ENCODE measurements around the gene WDR64. TPM values are rescaled to one million over a fixed set of nuclear protein-coding genes. Genes with fewer than 3 reads are reported as not detected.

WDR64 gene
- total RNA-seq, 1 donor from 2014 or later = 0.80 TPM

DNA sequence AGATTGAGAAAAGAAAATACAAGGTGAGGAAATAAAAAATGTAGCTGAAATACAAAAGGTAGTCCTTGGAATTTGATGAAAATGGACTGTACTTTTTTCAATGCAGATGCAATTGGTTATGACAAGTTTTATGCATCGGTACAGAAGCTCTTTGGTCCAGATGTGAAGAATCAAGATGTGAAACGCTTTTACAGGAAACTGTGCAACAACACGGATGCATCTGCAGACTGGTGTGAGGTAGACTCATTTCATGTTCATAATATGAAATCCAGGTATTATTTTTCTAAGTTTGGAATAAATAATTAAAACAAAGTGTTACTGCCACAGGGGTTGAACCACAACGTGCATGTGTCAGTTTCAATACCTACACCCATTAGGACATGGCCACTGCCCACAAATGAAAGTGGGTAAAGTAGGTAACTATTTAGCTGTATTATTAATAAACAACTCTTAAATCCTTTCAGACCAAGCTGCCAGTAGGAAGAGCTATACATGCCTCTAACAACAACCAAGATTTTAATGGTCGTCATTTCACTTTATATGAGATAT is 8.4 kb downstream of the WDR64 start:
- TF ChIP-seq, protein P1, sequence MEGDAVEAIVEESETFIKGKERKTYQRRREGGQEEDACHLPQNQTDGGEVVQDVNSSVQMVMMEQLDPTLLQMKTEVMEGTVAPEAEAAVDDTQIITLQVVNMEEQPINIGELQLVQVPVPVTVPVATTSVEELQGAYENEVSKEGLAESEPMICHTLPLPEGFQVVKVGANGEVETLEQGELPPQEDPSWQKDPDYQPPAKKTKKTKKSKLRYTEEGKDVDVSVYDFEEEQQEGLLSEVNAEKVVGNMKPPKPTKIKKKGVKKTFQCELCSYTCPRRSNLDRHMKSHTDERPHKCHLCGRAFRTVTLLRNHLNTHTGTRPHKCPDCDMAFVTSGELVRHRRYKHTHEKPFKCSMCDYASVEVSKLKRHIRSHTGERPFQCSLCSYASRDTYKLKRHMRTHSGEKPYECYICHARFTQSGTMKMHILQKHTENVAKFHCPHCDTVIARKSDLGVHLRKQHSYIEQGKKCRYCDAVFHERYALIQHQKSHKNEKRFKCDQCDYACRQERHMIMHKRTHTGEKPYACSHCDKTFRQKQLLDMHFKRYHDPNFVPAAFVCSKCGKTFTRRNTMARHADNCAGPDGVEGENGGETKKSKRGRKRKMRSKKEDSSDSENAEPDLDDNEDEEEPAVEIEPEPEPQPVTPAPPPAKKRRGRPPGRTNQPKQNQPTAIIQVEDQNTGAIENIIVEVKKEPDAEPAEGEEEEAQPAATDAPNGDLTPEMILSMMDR (IDR thresholded peaks at IDR 0.05; ENCODE audit: unreplicated experiment) = no peak
- no peak for DNase-seq (ENCODE audit: low spot score)
- Mint-ChIP-seq H3K36me3 (ENCODE audit: low read depth, unreplicated experiment) (no peaks in the 10 kb centered on the region), H3K27me3 (ENCODE audit: unreplicated experiment) (no peaks in the 10 kb centered on the region), H3K27ac (ENCODE audit: unreplicated experiment) (no peak overlapping the region), H3K9me3 (ENCODE audit: unreplicated experiment) (no peaks in the 10 kb centered on the region), H3K4me3 (ENCODE audit: unreplicated experiment) (no peak overlapping the region), H3K4me1 (ENCODE audit: unreplicated experiment) (no peaks in the 10 kb centered on the region)

DNA sequence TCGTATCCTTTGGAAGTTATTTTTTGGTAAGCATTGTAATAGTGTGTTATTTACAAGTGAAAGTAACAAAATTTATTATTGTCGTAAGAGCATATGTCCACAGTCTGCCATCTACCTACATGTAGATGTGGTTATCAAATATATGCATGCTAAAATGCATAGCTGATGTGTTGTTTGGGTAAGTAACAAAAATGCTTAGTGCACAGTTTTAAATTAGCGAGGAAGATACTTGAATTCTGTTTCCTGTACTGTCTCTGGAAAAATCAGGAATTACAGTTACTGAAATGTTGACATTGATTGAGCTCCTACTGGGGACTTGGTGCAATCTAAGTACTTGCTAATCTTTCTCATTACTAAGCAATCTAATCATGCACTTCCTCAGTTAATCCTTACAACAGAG is 14.3 kb downstream of the WDR64 start:
- no peaks in the 10 kb centered on the region for H3K4me1 Mint-ChIP-seq (ENCODE audit: unreplicated experiment)
- H3K9me3 Mint-ChIP-seq (ENCODE audit: unreplicated experiment) = no peaks in the 10 kb centered on the region
- no peak for DNase-seq (ENCODE audit: low spot score)
- H3K27ac Mint-ChIP-seq (ENCODE audit: unreplicated experiment) = no peak overlapping the region
- no peak overlapping the region for H3K4me3 Mint-ChIP-seq (ENCODE audit: unreplicated experiment)
- H3K27me3 Mint-ChIP-seq (ENCODE audit: unreplicated experiment) = no peaks in the 10 kb centered on the region
- H3K36me3 Mint-ChIP-seq (ENCODE audit: low read depth, unreplicated experiment) = no peaks in the 10 kb centered on the region
- TF ChIP-seq, protein P1 (IDR thresholded peaks at IDR 0.05; ENCODE audit: unreplicated experiment) = no peak

DNA sequence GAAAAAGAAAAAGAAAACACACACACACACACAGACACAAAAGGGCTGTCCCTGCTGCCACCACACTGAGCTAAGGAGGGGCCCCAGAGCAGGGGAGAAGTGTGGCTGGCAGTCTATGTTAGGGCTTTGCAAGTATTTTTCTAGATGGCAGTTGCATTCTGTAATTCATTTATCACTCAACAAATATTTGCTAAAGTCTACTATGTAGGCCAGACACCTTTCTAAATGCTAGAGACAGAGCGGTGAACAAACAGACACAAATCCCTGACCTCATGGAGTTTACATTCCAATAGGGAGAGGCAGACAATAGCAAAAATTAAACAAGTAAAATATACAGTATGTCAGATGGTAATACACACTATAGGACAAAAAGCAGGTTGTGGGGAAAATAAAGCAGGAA is 20.2 kb downstream of the WDR64 start:
- Mint-ChIP-seq H3K27ac (ENCODE audit: unreplicated experiment) (no peak overlapping the region), H3K4me1 (ENCODE audit: unreplicated experiment) (no peaks in the 10 kb centered on the region), H3K9me3 (ENCODE audit: unreplicated experiment) (no peaks in the 10 kb centered on the region), H3K27me3 (ENCODE audit: unreplicated experiment) (no peaks in the 10 kb centered on the region), H3K4me3 (ENCODE audit: unreplicated experiment) (no peak overlapping the region), H3K36me3 (ENCODE audit: low read depth, unreplicated experiment) (no peaks in the 10 kb centered on the region)
- DNase-seq (ENCODE audit: low spot score) = no peak
- TF ChIP-seq, protein P1 (IDR thresholded peaks at IDR 0.05; ENCODE audit: unreplicated experiment) = no peak

DNA sequence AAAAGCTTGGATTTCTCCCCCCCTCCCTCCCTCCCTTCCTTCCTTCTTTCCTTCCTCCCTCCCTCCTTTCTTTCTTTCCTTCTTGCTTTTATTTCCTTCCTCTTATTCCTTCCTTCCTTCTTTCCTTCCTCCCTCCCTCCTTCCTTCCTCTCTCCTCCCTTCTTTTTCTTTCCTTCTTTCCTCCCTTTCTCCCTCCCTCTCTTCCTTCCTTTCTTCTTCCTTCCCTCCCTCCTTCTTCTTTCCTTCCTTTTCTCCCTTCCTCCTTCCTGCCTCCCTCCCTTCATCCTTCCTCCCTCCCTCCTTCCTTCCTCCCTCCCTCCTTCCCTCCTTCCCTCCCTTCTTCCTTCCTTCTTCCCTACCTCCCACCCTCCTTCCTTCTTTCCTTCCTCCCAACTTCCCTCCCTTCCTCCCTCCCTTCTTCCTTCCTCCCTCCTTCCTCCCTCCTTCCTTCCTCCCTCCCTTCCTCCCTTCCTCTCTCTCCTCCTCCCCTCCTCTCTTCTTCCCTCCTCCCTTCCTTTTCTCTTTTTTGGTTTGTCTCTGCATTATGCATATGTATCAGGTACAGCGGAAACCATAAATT is 22.8 kb downstream of the WDR64 start:
- H3K27me3 Mint-ChIP-seq (ENCODE audit: unreplicated experiment) = no peaks in the 10 kb centered on the region
- no peaks in the 10 kb centered on the region for H3K4me1 Mint-ChIP-seq (ENCODE audit: unreplicated experiment)
- H3K9me3 Mint-ChIP-seq (ENCODE audit: unreplicated experiment) = no peaks in the 10 kb centered on the region
- no peak overlapping the region for H3K4me3 Mint-ChIP-seq (ENCODE audit: unreplicated experiment)
- TF ChIP-seq, protein P1 (IDR thresholded peaks at IDR 0.05; ENCODE audit: unreplicated experiment) = no peak
- DNase-seq (ENCODE audit: low spot score) = no peak
- no peak overlapping the region for H3K27ac Mint-ChIP-seq (ENCODE audit: unreplicated experiment)
- H3K36me3 Mint-ChIP-seq (ENCODE audit: low read depth, unreplicated experiment) = no peaks in the 10 kb centered on the region

DNA sequence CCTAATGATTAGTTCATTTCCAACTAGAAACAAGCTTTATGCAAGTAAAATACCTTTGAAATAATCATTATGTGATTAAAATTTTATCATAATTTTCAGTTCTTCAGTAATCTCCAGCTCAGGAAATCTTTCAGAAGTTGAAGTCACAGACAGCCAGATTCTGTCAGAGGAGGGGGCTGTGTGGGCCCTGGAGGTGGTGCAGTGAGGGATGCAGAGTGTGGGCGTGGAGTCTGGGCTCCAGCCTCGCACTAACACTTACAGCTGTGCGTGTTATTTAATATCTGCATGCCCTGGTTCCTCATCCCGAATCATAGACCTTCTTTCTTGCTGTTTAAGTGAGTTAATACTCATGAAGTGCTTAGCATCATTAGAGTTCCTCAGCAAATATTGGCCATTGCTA is 23.9 kb downstream of the WDR64 start:
- no peak overlapping the region for H3K27ac Mint-ChIP-seq (ENCODE audit: unreplicated experiment)
- no peaks in the 10 kb centered on the region for H3K4me1 Mint-ChIP-seq (ENCODE audit: unreplicated experiment)
- no peak for DNase-seq (ENCODE audit: low spot score)
- no peaks in the 10 kb centered on the region for H3K36me3 Mint-ChIP-seq (ENCODE audit: low read depth, unreplicated experiment)
- TF ChIP-seq, protein P1 (IDR thresholded peaks at IDR 0.05; ENCODE audit: unreplicated experiment) = no peak
- H3K9me3 Mint-ChIP-seq (ENCODE audit: unreplicated experiment) = no peaks in the 10 kb centered on the region
- H3K27me3 Mint-ChIP-seq (ENCODE audit: unreplicated experiment) = no peaks in the 10 kb centered on the region
- H3K4me3 Mint-ChIP-seq (ENCODE audit: unreplicated experiment) = no peak overlapping the region

Measured in endothelial cell (in vitro differentiated cells).